Uterus (tissue), 2 donors: Measurements from ENCODE around the gene MSANTD1.

Source experiments
- POLR2A ChIP-seq, 2 donors: fragments of 450-650 bp; IDR thresholded peaks; one replicate each; pipeline ENCODE4 v1.6.1; 2016; ENCODE audit warnings: antibody characterized with exemption in 2 of 2, mild to moderate bottlenecking in 1 of 2, moderate library complexity in 1 of 2
- TF ChIP-seq, protein P1 (sequence below), 4 experiments: fragments of 200-600 bp in 2 of 4; fragments of 450-650 bp in 2 of 4; sonication (generic) in 2 of 4; IDR thresholded peaks; one replicate each; pipeline ENCODE4 v1.5.1; 2016 to 2019; ENCODE audit warnings: antibody characterized with exemption in 4 of 4, mild to moderate bottlenecking in 2 of 4, moderate library complexity in 1 of 4

DNA sequence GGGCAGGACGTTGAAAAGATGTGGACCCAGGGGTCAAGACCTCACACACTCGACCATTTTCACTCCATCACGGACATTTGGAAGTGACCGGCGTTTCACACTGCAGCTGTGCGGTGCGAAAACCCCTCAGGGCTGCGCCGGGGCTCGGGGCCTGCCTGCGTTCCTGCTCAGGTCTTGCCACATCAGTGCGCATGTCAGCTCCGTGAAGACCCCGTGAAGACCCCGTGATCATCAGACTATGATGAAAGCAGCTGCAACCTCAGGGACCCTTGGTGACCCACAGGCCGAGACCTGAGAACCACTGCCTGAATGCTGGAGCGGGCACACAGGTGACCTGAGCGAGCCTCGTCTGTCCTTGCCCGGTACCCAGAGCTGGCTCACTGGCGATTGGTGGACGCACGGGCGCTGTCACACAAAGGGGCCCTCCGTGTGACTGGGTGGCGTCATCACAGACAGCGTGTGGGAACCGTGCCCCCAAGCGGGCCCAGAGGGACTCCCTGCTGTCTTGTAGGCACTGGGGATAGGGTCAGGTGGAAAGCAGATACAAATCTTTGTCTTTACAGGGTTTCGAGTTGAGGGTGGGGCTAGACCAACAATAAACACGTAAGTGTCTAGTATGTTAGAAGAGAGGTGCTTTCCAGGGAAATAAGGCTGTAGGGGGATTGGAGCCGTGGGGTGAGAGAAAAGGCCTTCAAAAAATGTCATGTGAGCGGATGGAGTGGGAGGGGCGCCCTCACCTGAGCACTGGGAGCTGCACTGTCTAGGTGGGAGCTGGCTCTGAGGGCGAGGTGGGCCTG is 12.7 kb downstream of the MSANTD1 start:
- TF ChIP-seq POLR2A (IDR thresholded peaks at IDR 0.05), result no peak
- TF ChIP-seq, protein P1, sequence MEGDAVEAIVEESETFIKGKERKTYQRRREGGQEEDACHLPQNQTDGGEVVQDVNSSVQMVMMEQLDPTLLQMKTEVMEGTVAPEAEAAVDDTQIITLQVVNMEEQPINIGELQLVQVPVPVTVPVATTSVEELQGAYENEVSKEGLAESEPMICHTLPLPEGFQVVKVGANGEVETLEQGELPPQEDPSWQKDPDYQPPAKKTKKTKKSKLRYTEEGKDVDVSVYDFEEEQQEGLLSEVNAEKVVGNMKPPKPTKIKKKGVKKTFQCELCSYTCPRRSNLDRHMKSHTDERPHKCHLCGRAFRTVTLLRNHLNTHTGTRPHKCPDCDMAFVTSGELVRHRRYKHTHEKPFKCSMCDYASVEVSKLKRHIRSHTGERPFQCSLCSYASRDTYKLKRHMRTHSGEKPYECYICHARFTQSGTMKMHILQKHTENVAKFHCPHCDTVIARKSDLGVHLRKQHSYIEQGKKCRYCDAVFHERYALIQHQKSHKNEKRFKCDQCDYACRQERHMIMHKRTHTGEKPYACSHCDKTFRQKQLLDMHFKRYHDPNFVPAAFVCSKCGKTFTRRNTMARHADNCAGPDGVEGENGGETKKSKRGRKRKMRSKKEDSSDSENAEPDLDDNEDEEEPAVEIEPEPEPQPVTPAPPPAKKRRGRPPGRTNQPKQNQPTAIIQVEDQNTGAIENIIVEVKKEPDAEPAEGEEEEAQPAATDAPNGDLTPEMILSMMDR (IDR thresholded peaks at IDR 0.05), result no peak
